Spleen (tissue), 11 donors: ENCODE results near the gene LRRC7. TPM values are rescaled to one million over a fixed set of nuclear protein-coding genes. Genes with fewer than 3 reads are reported as not detected.

Experiments used
- DNase-seq: peaks from one replicate; pipeline ENCODE4 v3.0.0-alpha.2; 2020
- H3K27ac ChIP-seq, 8 donors: fragments of 200-600 bp; sonication (generic) in 7 of 8; 1 replicate in 4 of 8; 2 replicates in 4 of 8; pipeline versions ENCODE4 v1.5.0 to v1.8.0; 2016 to 2021; ENCODE audit warnings: inconsistent platforms in 4 of 8, mild to moderate bottlenecking in 4 of 8, moderate library complexity in 1 of 8
- H3K27me3 ChIP-seq, 7 donors: fragments of 200-600 bp; sonication (generic) in 6 of 7; replicated peaks in 1 of 7; 1 replicate in 4 of 7; 2 replicates in 3 of 7; pipeline versions ENCODE4 v1.5.0 to v1.8.0; 2016 to 2021; ENCODE audit warnings: inconsistent platforms in 3 of 7, mild to moderate bottlenecking in 1 of 7
- H3K36me3 ChIP-seq, 6 donors: fragments of 200-600 bp; sonication (generic) in 5 of 6; 1 replicate in 4 of 6; 2 replicates in 2 of 6; pipeline versions ENCODE4 v1.5.0 to v1.8.0; 2016 to 2021; ENCODE audit warnings: inconsistent platforms in 2 of 6
- H3K4me1 ChIP-seq, 6 donors: fragments of 200-600 bp; sonication (generic) in 5 of 6; 1 replicate in 3 of 6; 2 replicates in 3 of 6; pipeline versions ENCODE4 v1.5.0 to v1.8.0; 2016 to 2021; ENCODE audit warnings: inconsistent platforms in 3 of 6
- H3K4me3 ChIP-seq, 8 donors: fragments of 200-600 bp; sonication (generic) in 7 of 8; 1 replicate in 4 of 8; 2 replicates in 4 of 8; pipeline versions ENCODE4 v1.5.0 to v1.8.0; 2016 to 2021; ENCODE audit warnings: inconsistent platforms in 4 of 8, mild to moderate bottlenecking in 4 of 8, moderate library complexity in 2 of 8
- H3K9me3 ChIP-seq, 8 donors: fragments of 200-600 bp; sonication (generic) in 7 of 8; 1 replicate in 4 of 8; 2 replicates in 4 of 8; pipeline versions ENCODE4 v1.5.0 to v1.8.0; 2016 to 2021; ENCODE audit warnings: inconsistent platforms in 4 of 8
- CTCF ChIP-seq, 11 experiments: fragments of 200-600 bp in 7 of 11; fragments of 450-650 bp in 4 of 11; sonication (generic) in 4 of 11; IDR thresholded peaks in 8 of 11; conservative IDR thresholded peaks in 3 of 11; 1 replicate in 7 of 11; 2 replicates in 4 of 11; pipeline versions ENCODE4 v1.4.0 to v1.8.0; 2016 to 2021; ENCODE audit warnings: antibody characterized with exemption in 11 of 11, inconsistent platforms in 4 of 11, mild to moderate bottlenecking in 1 of 11
- POLR2A ChIP-seq, 3 donors: fragments of 450-650 bp; IDR thresholded peaks; one replicate each; pipeline ENCODE4 v1.5.1; 2017; ENCODE audit warnings: antibody characterized with exemption in 3 of 3, mild to moderate bottlenecking in 1 of 3
- POLR2AphosphoS5 ChIP-seq, 3 donors: sonication (generic); formaldehyde crosslinking; IDR thresholded peaks; one replicate each; pipeline ENCODE4 v1.5.1; 2017; ENCODE audit warnings: antibody characterized with exemption in 3 of 3
- WGBS, 5 donors: extraction: QIAGEN DNeasy Blood & Tissue Kit in 3 of 5; methylation state at CpG; one replicate each; pipeline versions ENCODE4 v1.1.5 to v1.1.7; 2013 to 2018; 5-methylcytosine and 5-hydroxymethylcytosine counted together
- intact Hi-C: fragments of 100-400 bp; cut with DNase I; formaldehyde crosslinking; loops from one replicate; pipeline ENCODE4 v1.15.0; 2023; ENCODE audit warnings: low total_unique reads
- polyA plus RNA-seq, 3 donors: library from polyadenylated mRNA; stranded (reverse); fragments of 200-250 nt; gene quantifications; one replicate each; pipeline ENCODE4 v1.2.1, GENCODE V29; 2013
- total RNA-seq, 7 donors: library from RNA; depleted of rRNA in 3 of 7; stranded (reverse); fragments of >200 nt in 3 of 7; fragmentation: NEBNext Ultra II Directional in 4 of 7; extraction: Animal tissue kit (Norgen Biotek cat#: 25700) in 4 of 7; gene quantifications; one replicate each; pipeline versions ENCODE4 v1.1.0 to v1.2.1, GENCODE V29; 2016 to 2021
- donor health status: healthy with polysubstance abuse.
- donor health status: DM: no; HTN: no; CAD: no; lungs with moderate emphysema.
- donor health status: DM: no; HTN: no; CAD: no.
- donor health status: Bipolar disorder and iron deficiency.
- donor health status: healthy.
- donor health status: DM: no; HTN: no; CAD: no.
- donor health status: DM: yes; HTN: yes; CAD: no.

Gene LRRC7
- total and polyA plus RNA-seq, 10 donors = 0.02 to 0.63 (median 0.13) TPM; not detected in 4

- no peak for DNase-seq
- peaks cover 0 to 9% (median 0%) of the 10 kb centered on the region in 8 donors for H3K9me3 ChIP-seq
- no peak for TF ChIP-seq CTCF (IDR thresholded peaks at IDR 0.05 in 8 of 11, conservative IDR thresholded peaks at IDR 0.05 in 3 of 11)
- no peak for TF ChIP-seq POLR2AphosphoS5 (IDR thresholded peaks at IDR 0.05)
- TF ChIP-seq POLR2A (IDR thresholded peaks at IDR 0.05) = no peak
- intact Hi-C loops = no loop called here
- H3K27me3 ChIP-seq = no peaks in the 10 kb centered on the region
- H3K36me3 ChIP-seq = no peaks in the 10 kb centered on the region
- H3K4me1 ChIP-seq = no peaks in the 10 kb centered on the region
- no peak overlapping the region for H3K4me3 ChIP-seq
- H3K27ac ChIP-seq = no peak overlapping the region
Measured at GRCh38 chr1:70085521-70085920, 517.8 kb downstream of the LRRC7 start.

GRCh38 chr1:70086897-70087296 is 519.2 kb downstream of the LRRC7 start:
- Histone ChIP-seq H3K36me3 (no peaks in the 10 kb centered on the region), H3K4me1 (no peaks in the 10 kb centered on the region), H3K9me3 (peaks cover 0 to 9% (median 0%) of the 10 kb centered on the region in 8 donors), H3K27ac (no peak overlapping the region), H3K27me3 (no peaks in the 10 kb centered on the region), H3K4me3 (no peak overlapping the region)
- no peak for DNase-seq
- TF ChIP-seq POLR2AphosphoS5 (IDR thresholded peaks at IDR 0.05) (no peak), CTCF (IDR thresholded peaks at IDR 0.05 in 8 of 11, conservative IDR thresholded peaks at IDR 0.05 in 3 of 11) (no peak), POLR2A (IDR thresholded peaks at IDR 0.05) (no peak)
- 91 to 98% (median 93%) methylated on average over 1 of the region's 1 CpG for WGBS, 5 donors
- intact Hi-C loops = no loop called here

- no peak for DNase-seq
- intact Hi-C loops = no loop called here
- no peak overlapping the region for H3K4me3 ChIP-seq
- H3K9me3 ChIP-seq = no peaks in the 10 kb centered on the region
- H3K36me3 ChIP-seq = no peaks in the 10 kb centered on the region
- H3K27ac ChIP-seq = no peak overlapping the region
- H3K27me3 ChIP-seq = no peaks in the 10 kb centered on the region
- H3K4me1 ChIP-seq = no peaks in the 10 kb centered on the region
- TF ChIP-seq POLR2AphosphoS5 (IDR thresholded peaks at IDR 0.05) (no peak), POLR2A (IDR thresholded peaks at IDR 0.05) (no peak), CTCF (IDR thresholded peaks at IDR 0.05 in 8 of 11, conservative IDR thresholded peaks at IDR 0.05 in 3 of 11) (no peak)
- WGBS, 5 donors = 70 to 82% (median 79%) methylated on average over 3 of the region's 3 CpGs
Measured at GRCh38 chr1:70090141-70090540, 522.4 kb downstream of the LRRC7 start.

GRCh38 chr1:70090875-70091274 is 523.2 kb downstream of the LRRC7 start:
- Histone ChIP-seq H3K36me3 (no peaks in the 10 kb centered on the region), H3K27ac (no peak overlapping the region), H3K9me3 (no peaks in the 10 kb centered on the region), H3K4me1 (no peaks in the 10 kb centered on the region), H3K4me3 (no peak overlapping the region), H3K27me3 (no peaks in the 10 kb centered on the region)
- DNase-seq = no peak
- TF ChIP-seq POLR2AphosphoS5 (IDR thresholded peaks at IDR 0.05) = no peak
- no peak for TF ChIP-seq CTCF (IDR thresholded peaks at IDR 0.05 in 8 of 11, conservative IDR thresholded peaks at IDR 0.05 in 3 of 11)
- TF ChIP-seq POLR2A (IDR thresholded peaks at IDR 0.05) = no peak
- intact Hi-C loops = no loop called here
- 72 to 91% (median 83%) methylated on average over 2 of the region's 2 CpGs for WGBS, 5 donors
